OCI-LY7 (cell line): ENCODE results near the gene TSPAN17. TPM values are rescaled to one million over a fixed set of nuclear protein-coding genes. Genes with fewer than 3 reads are reported as not detected.
"Not testable (repeated sequence)": the region's sequence is repeated elsewhere in the genome, so short reads cannot be mapped to it uniquely, and the experiment has no call there.

Experiments used
- BruUV-seq: library from RNA; stranded (reverse); fragments of 400-500 nt; replicated peaks from 2 replicates; lab custom pipeline; 2021; lab: Mats Ljungman, UMichigan
- CTCF ChIA-PET: fragments of 300-600 bp; sonication (Branson Sonifier 250); formaldehyde crosslinking; loops from one replicate; lab custom pipeline; 2022; ENCODE audit warnings: antibody characterized with exemption; ENCODE audit not compliant: unreplicated experiment; lab: Charles Lee
- POLR2A ChIA-PET: fragments of 300-600 bp; sonication (Branson Sonifier 250); formaldehyde crosslinking; loops from one replicate; lab custom pipeline; 2022; ENCODE audit warnings: antibody characterized with exemption; lab: Charles Lee
- DNase-seq: peaks from one replicate; pipeline ENCODE4 v3.0.0-alpha.2; 2015; ENCODE audit warnings: low spot score
- H2AFZ ChIP-seq: fragments of 200-600 bp; sonication (generic), shearing (Covaris generic); 2 replicates; pipeline ENCODE4 v1.6.1; 2014; ENCODE audit warnings: mild to moderate bottlenecking, antibody characterized with exemption, low read length, moderate library complexity
- H3K27ac ChIP-seq: fragments of 200-600 bp; sonication (generic); 2 replicates; pipeline ENCODE4 v1.5.1; 2014; ENCODE audit warnings: mixed run types, low read depth, mild to moderate bottlenecking, moderate library complexity, low read length, inconsistent platforms; ENCODE audit not compliant: poor library complexity, severe bottlenecking
- H3K36me3 ChIP-seq: fragments of 200-600 bp; sonication (generic); 2 replicates; pipeline ENCODE4 v1.6.1; 2014; ENCODE audit warnings: mild to moderate bottlenecking, antibody characterized with exemption, low read length, moderate library complexity, mixed read lengths; ENCODE audit not compliant: insufficient read depth
- H3K4me1 ChIP-seq: fragments of 200-600 bp; sonication (generic); 2 replicates; pipeline ENCODE4 v1.5.1; 2014; ENCODE audit warnings: mild to moderate bottlenecking, low read length; ENCODE audit not compliant: insufficient read depth, poor library complexity, severe bottlenecking
- H3K4me2 ChIP-seq: fragments of 200-600 bp; sonication (generic); 2 replicates; pipeline ENCODE4 v1.6.1; 2014; ENCODE audit warnings: mild to moderate bottlenecking, low read length
- H3K4me3 ChIP-seq: fragments of 200-600 bp; sonication (generic); 2 replicates; pipeline ENCODE4 v1.5.1; 2014; ENCODE audit warnings: mild to moderate bottlenecking, low read depth, low read length; ENCODE audit not compliant: poor library complexity, severe bottlenecking
- H3K79me2 ChIP-seq: fragments of 200-600 bp; sonication (generic); 2 replicates; pipeline ENCODE4 v1.6.1; 2016; ENCODE audit warnings: low read depth, mild to moderate bottlenecking, low read length, moderate library complexity, mixed read lengths; ENCODE audit not compliant: insufficient read depth
- H3K9me2 ChIP-seq: fragments of 200-600 bp; sonication (generic); 2 replicates; pipeline ENCODE4 v1.6.1; 2016; ENCODE audit warnings: mild to moderate bottlenecking, low read length, mixed read lengths; ENCODE audit not compliant: insufficient read depth
- H3K9me3 ChIP-seq: fragments of 200-600 bp; sonication (generic); 2 replicates; pipeline ENCODE4 v1.6.1; 2014; ENCODE audit warnings: mild to moderate bottlenecking, mixed run types, low read length, mixed read lengths
- H4K20me1 ChIP-seq: fragments of 200-600 bp; sonication (generic); 2 replicates; pipeline ENCODE4 v1.6.1; 2014; ENCODE audit warnings: mild to moderate bottlenecking, antibody characterized with exemption, low read length, moderate library complexity, mixed read lengths; ENCODE audit not compliant: insufficient read depth
- EZH2phosphoT487 ChIP-seq: fragments of 200-600 bp; sonication (generic); IDR thresholded peaks from 2 replicates; pipeline ENCODE4 v1.6.1; 2018; ENCODE audit warnings: low read depth, borderline replicate concordance, mild to moderate bottlenecking, mixed run types, antibody characterized with exemption, low read length, moderate library complexity, mixed read lengths
- intact Hi-C: fragments of 100-400 bp; cut with micrococcal nuclease; formaldehyde crosslinking; loops from one replicate; pipeline ENCODE4 v1.10.0; 2022; ENCODE audit not compliant: unreplicated experiment
- total RNA-seq, 2 experiments: library from RNA; depleted of rRNA in 1 of 2; stranded (reverse); fragments of >200 nt in 1 of 2; shearing (Covaris generic) in 1 of 2; gene quantifications; 2 replicates each; pipeline ENCODE4 v1.2.3, GENCODE V29; 2014 to 2022
- TF ChIP-seq, protein P1 (sequence below): fragments of 200-600 bp; sonication (generic); conservative IDR thresholded peaks from 2 replicates; pipeline ENCODE4 v1.5.1; 2014; ENCODE audit warnings: mild to moderate bottlenecking, antibody characterized with exemption, low read length, moderate library complexity, mixed read lengths

TSPAN17 gene
- total RNA-seq, 2 experiments from 2014 or later: 9.3 to 23.3 TPM

DNA sequence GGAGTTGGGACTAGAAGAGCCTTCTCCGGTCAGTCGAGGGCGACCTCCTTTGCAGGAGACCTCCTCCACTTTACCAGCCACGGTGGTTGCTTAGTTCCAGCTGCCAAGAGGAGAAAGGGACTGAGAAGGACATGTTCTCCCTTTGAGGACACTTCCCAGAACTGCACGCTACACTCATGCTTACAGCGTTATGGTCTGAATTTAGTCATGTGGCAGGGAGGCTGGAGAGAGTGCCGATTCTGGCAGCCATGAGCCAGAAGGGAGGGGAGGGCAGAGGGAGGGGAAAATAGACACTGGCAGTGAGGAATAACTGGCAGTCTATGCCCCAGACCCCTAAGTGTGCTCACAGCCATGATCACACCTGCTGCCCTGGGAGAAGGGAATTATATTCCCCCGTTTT, 47.8 kb downstream of the TSPAN17 start:
- Histone ChIP-seq H3K79me2 (no peaks in the 10 kb centered on the region), H4K20me1 (no peaks in the 10 kb centered on the region), H3K9me2 (no peaks in the 10 kb centered on the region), H3K4me2 (no peak overlapping the region), H3K36me3 (no peaks in the 10 kb centered on the region), H3K4me1 (no peaks in the 10 kb centered on the region), H3K9me3 (no peaks in the 10 kb centered on the region), H3K4me3 (no peak overlapping the region), H3K27ac (no peak overlapping the region), H2AFZ (no peak overlapping the region)
- BruUV-seq: no TSS peak
- intact Hi-C loops: no loop called here
- ChIA-PET POLR2A (no interaction called here), CTCF (no interaction called here)
- TF ChIP-seq, protein P1, sequence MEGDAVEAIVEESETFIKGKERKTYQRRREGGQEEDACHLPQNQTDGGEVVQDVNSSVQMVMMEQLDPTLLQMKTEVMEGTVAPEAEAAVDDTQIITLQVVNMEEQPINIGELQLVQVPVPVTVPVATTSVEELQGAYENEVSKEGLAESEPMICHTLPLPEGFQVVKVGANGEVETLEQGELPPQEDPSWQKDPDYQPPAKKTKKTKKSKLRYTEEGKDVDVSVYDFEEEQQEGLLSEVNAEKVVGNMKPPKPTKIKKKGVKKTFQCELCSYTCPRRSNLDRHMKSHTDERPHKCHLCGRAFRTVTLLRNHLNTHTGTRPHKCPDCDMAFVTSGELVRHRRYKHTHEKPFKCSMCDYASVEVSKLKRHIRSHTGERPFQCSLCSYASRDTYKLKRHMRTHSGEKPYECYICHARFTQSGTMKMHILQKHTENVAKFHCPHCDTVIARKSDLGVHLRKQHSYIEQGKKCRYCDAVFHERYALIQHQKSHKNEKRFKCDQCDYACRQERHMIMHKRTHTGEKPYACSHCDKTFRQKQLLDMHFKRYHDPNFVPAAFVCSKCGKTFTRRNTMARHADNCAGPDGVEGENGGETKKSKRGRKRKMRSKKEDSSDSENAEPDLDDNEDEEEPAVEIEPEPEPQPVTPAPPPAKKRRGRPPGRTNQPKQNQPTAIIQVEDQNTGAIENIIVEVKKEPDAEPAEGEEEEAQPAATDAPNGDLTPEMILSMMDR: no peak
- TF ChIP-seq EZH2phosphoT487: no peak
- DNase-seq: no peak

DNA sequence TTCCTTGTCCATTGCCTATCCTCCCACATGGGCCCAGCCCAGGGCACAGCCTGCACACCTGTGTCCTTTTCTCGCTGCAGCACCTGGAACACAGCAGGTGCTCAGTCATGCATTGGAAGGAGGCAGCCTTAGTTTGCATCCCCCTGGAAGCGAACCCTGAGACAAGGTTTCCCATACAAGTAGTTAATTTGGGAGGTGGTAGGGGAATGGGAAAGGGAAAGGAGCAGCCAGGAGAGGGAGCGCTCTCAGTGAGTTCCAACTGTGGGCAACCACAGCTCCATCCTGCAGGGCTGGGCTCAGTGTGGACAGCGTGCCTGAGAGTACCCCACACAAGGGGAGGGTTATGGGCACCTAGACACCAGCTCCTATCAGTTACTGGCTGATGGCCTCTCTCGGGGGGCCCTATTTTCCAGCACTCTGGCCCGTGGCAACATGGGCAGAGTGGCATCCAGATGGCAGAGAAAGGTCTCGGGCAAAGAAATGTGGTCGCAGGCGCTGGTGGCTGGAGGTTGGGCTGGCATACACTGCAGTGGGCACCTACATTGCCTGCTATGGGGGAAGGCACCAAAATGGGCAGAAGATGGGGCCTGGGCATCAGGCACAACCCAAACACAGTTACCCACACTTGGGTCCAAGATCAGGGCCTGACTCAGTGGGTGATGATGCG, 50.1 kb downstream of the TSPAN17 start:
- Histone ChIP-seq H3K4me3 (no peak overlapping the region), H4K20me1 (no peaks in the 10 kb centered on the region), H3K9me2 (no peaks in the 10 kb centered on the region), H3K4me2 (no peak overlapping the region), H3K27ac (no peak overlapping the region), H3K79me2 (no peaks in the 10 kb centered on the region), H3K36me3 (no peaks in the 10 kb centered on the region), H3K9me3 (no peaks in the 10 kb centered on the region), H3K4me1 (no peaks in the 10 kb centered on the region), H2AFZ (no peak overlapping the region)
- DNase-seq: no peak
- TF ChIP-seq, protein P1: no peak
- TF ChIP-seq EZH2phosphoT487: no peak
- no TSS peak for BruUV-seq
- ChIA-PET POLR2A (no interaction called here), CTCF (no interaction called here)
- intact Hi-C loops: no loop called here

DNA sequence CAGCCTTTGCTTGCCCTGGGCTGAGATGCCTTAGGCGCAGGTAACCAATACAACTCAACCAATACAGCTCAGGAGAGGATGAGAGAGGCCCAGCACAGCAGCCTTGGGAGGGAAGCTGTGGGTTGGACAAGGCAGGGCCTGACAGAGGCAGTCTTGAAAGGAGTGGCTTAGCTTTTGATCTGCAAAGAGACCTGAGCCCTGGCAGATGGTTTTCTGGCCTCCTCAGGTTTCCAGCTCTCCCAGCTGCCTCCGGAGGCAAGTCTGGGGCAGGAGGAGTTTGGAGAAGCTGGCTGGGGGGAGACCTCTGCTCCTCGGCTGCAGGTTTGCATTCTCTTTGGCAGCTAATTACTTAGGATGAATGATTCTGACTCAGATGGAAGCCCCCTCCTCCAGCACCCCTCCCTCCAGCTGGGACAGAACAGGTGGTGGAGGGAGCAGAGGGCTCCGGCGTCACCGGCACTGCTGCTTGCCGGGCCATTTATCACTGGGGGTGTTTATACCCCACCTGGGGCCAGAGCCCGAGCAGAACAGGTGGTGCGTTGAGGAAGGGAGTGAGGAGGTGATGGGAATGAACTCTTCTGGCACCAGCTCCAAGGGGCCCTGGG, 50.8 kb downstream of the TSPAN17 start:
- Histone ChIP-seq H3K9me3 (no peaks in the 10 kb centered on the region), H3K4me3 (no peak overlapping the region), H3K4me2 (no peak overlapping the region), H2AFZ (no peak overlapping the region), H3K9me2 (no peaks in the 10 kb centered on the region), H3K79me2 (no peaks in the 10 kb centered on the region), H4K20me1 (no peaks in the 10 kb centered on the region), H3K4me1 (no peaks in the 10 kb centered on the region), H3K36me3 (no peaks in the 10 kb centered on the region), H3K27ac (no peak overlapping the region)
- no TSS peak for BruUV-seq
- TF ChIP-seq, protein P1: no peak
- no peak for TF ChIP-seq EZH2phosphoT487
- POLR2A ChIA-PET: interaction anchor here (0.6 kb wide), 1 partner anchor 62 kb away, joined by 4 read pairs; no protein-coding TSS in a partner anchor
- intact Hi-C loops: no loop called here
- no peak for DNase-seq
- CTCF ChIA-PET: no interaction called here

DNA sequence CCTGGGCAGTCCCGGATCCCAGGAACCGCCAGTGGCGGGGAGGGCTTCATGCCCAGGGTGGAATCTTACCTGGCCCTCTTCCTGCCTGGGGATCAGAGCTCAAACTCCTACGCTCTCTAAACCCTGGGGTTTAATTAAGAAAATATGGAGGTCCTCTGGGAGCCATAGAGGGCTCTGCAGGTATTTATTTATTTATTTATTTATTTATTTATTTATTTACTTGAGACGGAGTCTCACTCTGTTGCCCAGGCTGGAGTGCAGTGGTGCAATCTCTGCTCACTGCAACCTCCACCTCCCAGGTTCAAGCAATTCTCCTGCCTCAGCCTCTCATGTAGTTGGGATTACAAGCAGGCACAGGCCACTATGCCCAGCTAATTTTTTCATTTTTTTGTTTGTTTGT, 52.2 kb downstream of the TSPAN17 start:
- H3K79me2 ChIP-seq, H3K4me2 ChIP-seq, DNase-seq, H3K27ac ChIP-seq, BruUV-seq, intact Hi-C loops, H3K4me1 ChIP-seq, H3K9me3 ChIP-seq, H3K4me3 ChIP-seq, H2AFZ ChIP-seq, CTCF ChIA-PET, H4K20me1 ChIP-seq, H3K36me3 ChIP-seq, H3K9me2 ChIP-seq: not testable (repeated sequence)
- POLR2A ChIA-PET: interaction anchor here (0.7 kb wide), 1 partner anchor 18 kb away, joined by 4 read pairs; no protein-coding TSS in a partner anchor
